Right lobe of liver (tissue), 4 donors: Measurements from ENCODE around the gene IDH1.

Experiments
- CTCF ChIP-seq, 4 donors: fragments of 200-600 bp in 3 of 4; fragments of 450-650 bp in 1 of 4; IDR thresholded peaks; one replicate each; pipeline versions ENCODE4 v1.5.1 to v1.8.0; 2016 to 2022; ENCODE audit warnings: antibody characterized with exemption in 4 of 4, mild to moderate bottlenecking in 2 of 4
- POLR2A ChIP-seq: fragments of 450-650 bp; IDR thresholded peaks from one replicate; pipeline ENCODE4 v1.6.1; 2017; ENCODE audit warnings: antibody characterized with exemption, mild to moderate bottlenecking
- donor health status: DM: no; HTN: no; CAD: no.
- donor health status: DM: no; HTN: no; CAD: no.
- donor health status: DM: no; HTN: yes; CAD: no.

GRCh38 chr2:208274748-208275147, 19.9 kb upstream of the IDH1 start:
- TF ChIP-seq POLR2A (no peak), CTCF (IDR thresholded peaks at IDR 0.05) (no peak)
